ENCODE measurements around the gene PDF.

PDF gene

GRCh38 chr16:69338557-69339288 is 8.3 kb upstream of the PDF start:
- DNase-seq = no peak

- no peak for DNase-seq
Measured at GRCh38 chr16:69334696-69335095, 4.3 kb upstream of the PDF start.

GRCh38 chr16:69329369-69330285 is 761 bp downstream of the PDF start:
- no peak for DNase-seq

GRCh38 chr16:69328854-69329316 is 1.5 kb downstream of the PDF start:
- no peak for DNase-seq

- DNase-seq = no peak
Measured at GRCh38 chr16:69327585-69328310, 2.6 kb downstream of the PDF start.

GRCh38 chr16:69326172-69326873 is 4.1 kb downstream of the PDF start:
- DNase-seq = no peak

- DNase-seq = no peak
Measured at GRCh38 chr16:69325784-69326171, 4.6 kb downstream of the PDF start.

- no peak for DNase-seq
Measured at GRCh38 chr16:69324585-69325253, 5.7 kb downstream of the PDF start.

GRCh38 chr16:69324013-69324531 is 6.3 kb downstream of the PDF start:
- no peak for DNase-seq

- DNase-seq = no peak
Measured at GRCh38 chr16:69323415-69323814, 7.0 kb downstream of the PDF start.

GRCh38 chr16:69322343-69322742 is 8.0 kb downstream of the PDF start:
- DNase-seq = no peak

GRCh38 chr16:69321080-69321479 is 9.3 kb downstream of the PDF start:
- no peak for DNase-seq

- DNase-seq = no peak
Measured at GRCh38 chr16:69320740-69321073, 9.7 kb downstream of the PDF start.

- DNase-seq = no peak
Measured at GRCh38 chr16:69319826-69320739, 10.3 kb downstream of the PDF start.

- DNase-seq = no peak
Measured at GRCh38 chr16:69319381-69319780, 11.0 kb downstream of the PDF start.

- no peak for DNase-seq
Measured at GRCh38 chr16:69318911-69319289, 11.5 kb downstream of the PDF start.

- DNase-seq = no peak
Measured at GRCh38 chr16:69318177-69318910, 12.0 kb downstream of the PDF start.

- no peak for DNase-seq
Measured at GRCh38 chr16:69316595-69317034, 13.8 kb downstream of the PDF start.

GRCh38 chr16:69315486-69316311 is 14.7 kb downstream of the PDF start:
- no peak for DNase-seq

Data from CD4-positive, alpha-beta T cell treated with Interleukin-4 for 4 hours (primary cell).